DND-41 (cell line): Measurements from ENCODE around the gene TMEM266.

Source experiments
- EZH2 ChIP-seq: IDR thresholded peaks from 3 replicates; pipeline ENCODE4 v1.6.1; 2012; ENCODE audit warnings: borderline replicate concordance, low read depth, mild to moderate bottlenecking, moderate library complexity, low read length, inconsistent platforms; ENCODE audit not compliant: severe bottlenecking
- TF ChIP-seq, protein P1 (sequence below): IDR thresholded peaks from 2 replicates; pipeline ENCODE4 v1.5.1; 2012; ENCODE audit warnings: borderline replicate concordance, low read length, moderate library complexity, mild to moderate bottlenecking; ENCODE audit not compliant: poor library complexity, severe bottlenecking; ENCODE audit errors: extremely low read depth

DNA sequence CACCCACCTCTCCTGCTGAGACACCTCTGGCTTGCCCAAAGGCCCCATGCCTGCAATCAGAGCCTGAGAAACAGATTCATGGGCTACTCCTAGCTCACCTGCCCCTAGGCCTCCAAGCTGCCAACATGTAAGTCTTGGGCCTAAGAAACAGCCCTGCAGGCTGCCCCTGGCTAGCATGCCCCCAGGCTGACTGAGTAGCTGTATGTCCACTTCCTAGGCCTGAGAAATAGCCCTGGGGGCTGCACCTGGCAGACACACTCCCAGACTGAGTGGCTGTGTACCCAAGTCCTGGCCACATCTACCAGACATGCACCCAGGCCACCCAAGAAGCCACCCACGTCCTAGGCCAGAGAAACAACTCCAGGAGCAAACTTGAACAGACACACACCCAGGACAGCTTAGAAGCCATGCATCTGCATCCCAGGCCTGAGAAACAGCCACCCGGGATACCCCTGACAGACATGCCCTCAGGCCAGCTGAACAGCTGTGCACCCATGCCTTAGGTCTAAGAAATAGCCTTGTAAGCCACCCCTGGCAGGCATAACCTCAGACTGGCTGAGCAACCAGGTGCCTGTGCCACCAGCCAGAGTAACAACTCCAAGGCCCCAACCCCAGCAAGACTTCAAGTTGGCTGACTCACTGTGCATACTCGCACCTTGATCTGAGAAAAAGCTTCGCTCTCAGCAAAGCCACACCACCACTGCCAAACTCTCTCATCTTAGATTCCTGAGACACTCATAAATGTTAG, 35.6 kb upstream of the TMEM266 start:
- TF ChIP-seq, protein P1, sequence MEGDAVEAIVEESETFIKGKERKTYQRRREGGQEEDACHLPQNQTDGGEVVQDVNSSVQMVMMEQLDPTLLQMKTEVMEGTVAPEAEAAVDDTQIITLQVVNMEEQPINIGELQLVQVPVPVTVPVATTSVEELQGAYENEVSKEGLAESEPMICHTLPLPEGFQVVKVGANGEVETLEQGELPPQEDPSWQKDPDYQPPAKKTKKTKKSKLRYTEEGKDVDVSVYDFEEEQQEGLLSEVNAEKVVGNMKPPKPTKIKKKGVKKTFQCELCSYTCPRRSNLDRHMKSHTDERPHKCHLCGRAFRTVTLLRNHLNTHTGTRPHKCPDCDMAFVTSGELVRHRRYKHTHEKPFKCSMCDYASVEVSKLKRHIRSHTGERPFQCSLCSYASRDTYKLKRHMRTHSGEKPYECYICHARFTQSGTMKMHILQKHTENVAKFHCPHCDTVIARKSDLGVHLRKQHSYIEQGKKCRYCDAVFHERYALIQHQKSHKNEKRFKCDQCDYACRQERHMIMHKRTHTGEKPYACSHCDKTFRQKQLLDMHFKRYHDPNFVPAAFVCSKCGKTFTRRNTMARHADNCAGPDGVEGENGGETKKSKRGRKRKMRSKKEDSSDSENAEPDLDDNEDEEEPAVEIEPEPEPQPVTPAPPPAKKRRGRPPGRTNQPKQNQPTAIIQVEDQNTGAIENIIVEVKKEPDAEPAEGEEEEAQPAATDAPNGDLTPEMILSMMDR: no peak
- TF ChIP-seq EZH2: no peak
